NCI-H526 treated with DMSO at 0.1 percent for 48 hours (cell line): ENCODE data around the gene MMP24OS.

ENCODE experiments used
- DNase-seq: peaks from one replicate; lab custom pipeline; 2025; lab: John Stamatoyannopoulos, UW

Gene MMP24OS

DNA sequence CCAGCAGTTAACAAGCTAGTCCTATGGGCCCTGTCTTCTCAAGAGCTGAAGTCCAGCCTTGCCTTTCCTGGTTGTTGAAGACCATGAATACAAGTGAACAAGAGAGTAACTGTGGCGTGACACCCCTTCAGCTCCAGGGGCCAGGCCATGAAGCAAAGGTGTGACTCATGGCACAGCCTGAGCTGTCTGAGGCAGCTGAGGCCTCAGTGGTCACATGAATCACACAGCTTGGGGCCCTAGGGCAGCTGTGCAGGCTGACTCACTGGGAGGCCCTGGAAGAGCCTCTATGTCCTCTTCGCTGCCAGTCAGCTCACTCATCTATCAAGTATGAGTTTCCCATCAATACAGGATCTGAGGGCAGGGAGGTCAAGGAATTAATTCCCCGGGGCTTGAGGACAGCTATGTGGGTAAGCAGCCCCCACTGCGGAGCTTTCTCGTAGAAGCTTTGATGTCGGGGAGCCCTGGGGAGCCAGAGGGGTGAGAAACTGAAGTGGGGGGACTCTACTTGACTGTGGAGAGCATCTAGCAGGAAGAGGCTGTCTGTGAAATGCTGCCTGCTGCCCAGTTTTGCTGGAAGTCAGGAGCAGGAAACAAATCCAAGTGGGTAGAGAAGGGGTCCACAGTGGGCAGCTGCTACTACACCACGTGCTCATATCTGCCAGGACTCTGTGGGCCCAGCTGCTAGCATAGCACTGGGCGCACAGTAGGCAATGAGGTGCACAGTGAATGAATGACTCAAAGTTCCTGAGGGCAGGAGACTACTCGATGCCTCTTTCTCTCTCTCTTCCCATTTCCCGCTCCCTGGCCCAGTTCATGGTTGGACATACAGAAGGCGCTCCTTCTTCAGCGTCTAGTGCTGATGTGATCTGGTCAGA is 28.0 kb upstream of the MMP24OS start:
- no peak for DNase-seq

DNA sequence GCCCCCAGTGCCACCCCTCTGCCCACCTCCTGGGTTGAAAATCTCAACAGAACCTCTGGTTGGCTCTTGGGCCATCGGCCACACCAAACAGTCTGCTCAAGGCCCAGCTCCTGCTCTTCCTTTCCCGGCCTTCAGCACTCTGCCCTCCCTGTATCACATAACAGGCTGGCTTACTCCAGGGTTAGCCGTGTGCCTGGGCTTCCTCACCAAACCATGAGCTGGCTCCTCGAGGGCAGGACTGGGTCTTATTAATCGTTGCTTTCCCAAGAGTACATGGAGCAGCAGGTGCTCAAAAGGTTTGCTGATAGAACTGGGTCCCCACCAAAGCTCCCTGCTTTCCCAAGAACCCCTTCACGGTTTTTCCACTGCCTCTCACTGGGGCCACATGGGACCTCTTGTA is 27.0 kb upstream of the MMP24OS start:
- DNase-seq, result no peak

DNA sequence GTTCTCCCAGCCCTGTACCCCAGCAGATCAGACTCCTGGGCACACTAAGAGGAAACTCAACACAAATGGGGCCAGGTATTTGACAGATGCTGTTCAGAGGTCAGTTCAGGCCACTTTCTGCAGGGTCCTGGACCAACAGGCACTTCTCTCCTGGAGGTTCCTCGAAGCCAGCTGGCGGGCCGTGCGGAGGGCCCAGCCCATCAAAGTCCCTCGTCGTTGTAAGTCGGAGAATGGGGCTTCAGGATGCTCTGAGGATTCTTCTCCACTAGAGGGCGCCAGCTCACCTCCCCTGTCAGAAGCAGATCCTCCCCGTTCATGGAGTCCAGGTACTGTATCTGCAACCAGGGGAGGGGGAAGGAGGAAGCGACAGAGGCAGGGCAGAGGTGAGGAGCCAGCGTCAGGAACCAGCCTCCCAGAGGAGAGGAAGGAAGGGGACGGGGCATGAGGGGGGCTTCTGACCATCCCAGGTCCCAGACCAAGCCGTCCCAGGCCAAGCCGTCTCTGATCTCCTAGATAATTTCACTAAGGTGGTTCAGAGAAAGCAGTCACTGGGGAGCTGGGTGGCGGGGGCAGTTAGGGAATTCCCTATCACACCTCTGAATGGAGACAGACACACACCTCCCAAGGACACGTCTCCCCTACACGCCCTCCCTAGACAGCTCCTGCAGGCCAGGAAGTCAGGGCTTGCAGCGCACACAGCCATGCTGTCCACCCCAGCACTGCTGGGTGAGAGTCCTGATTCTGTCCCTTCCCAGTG is 26.0 kb upstream of the MMP24OS start:
- DNase-seq, result peak; percentile 81

DNA sequence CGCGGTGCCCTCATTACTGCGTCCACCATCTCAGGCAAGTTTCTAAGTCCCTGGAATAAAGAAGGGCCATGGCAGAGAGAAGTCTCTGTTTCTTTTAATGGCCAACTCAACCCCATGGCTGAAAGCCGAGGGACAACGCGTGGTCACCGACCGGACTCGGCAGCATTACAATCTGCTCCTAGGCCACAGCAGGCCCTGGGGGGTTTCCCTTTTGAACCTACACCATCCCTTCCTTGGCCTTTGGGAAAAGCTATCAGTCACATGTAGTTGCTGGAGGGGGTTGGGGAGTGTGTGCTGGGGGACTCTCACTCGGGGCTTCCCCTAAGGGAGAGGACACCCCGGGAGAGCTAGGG is 25.4 kb upstream of the MMP24OS start:
- DNase-seq, result no peak

DNA sequence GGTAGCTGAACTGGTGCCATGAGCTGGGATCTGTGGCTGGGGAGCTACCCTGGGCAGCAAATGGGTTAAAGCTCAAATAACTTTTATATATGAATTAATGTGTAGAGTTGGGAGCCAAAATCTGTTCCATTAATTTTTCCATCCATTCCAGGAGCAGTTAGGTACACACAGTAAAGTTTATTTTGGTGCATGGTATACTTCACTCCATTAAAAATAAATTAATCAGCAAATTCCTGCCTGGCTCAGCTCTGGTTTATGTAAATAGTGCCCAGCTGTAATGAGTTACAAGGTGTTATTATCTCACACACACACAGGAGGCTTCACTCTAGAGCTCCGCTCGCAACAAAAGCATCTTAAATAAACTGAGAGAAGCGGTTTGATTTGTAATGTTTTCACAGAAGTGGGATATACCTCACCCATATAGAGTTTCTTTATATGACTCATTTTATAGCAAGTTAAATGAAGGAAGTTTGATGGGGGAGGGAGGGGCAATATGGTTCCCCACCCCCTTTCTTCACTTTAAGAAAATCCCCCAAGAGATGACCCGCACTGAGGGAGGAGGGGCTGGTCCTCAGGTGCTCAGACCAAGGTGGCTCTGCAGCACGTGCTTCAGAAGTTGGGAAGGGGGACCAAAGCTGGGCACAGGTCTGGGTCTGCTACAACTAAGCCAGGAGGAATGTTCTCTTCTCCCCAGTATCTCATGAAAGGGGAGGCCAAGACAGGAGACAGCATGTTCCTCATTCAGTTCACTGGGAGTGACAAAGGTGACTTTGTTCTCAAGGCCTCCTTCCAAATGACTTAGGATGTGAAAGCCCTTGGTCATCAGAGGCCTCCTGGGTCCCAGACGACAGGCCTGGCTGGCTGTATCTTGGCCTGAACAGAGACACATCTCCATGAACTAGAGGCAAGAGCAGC is 24.8 kb upstream of the MMP24OS start:
- no peak for DNase-seq

DNA sequence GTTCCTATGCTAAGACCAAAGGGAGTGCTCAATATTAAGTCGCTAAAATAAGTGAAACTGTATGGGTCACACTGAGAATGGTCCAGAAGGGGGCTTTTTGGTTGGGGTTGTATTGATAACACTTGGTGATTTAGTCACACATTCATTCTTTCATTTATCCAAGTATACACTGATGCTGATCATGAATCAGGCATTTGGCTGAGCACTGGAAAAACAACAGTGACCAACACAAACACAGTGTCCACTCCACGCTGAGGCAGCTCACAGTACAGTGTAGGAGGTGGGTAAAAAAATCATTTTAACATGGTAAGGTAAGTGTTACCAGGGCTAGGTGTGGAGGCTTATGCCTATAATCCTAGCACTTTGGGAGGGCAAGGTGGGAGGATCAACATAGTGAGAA is 23.5 kb upstream of the MMP24OS start:
- DNase-seq, result no peak

DNA sequence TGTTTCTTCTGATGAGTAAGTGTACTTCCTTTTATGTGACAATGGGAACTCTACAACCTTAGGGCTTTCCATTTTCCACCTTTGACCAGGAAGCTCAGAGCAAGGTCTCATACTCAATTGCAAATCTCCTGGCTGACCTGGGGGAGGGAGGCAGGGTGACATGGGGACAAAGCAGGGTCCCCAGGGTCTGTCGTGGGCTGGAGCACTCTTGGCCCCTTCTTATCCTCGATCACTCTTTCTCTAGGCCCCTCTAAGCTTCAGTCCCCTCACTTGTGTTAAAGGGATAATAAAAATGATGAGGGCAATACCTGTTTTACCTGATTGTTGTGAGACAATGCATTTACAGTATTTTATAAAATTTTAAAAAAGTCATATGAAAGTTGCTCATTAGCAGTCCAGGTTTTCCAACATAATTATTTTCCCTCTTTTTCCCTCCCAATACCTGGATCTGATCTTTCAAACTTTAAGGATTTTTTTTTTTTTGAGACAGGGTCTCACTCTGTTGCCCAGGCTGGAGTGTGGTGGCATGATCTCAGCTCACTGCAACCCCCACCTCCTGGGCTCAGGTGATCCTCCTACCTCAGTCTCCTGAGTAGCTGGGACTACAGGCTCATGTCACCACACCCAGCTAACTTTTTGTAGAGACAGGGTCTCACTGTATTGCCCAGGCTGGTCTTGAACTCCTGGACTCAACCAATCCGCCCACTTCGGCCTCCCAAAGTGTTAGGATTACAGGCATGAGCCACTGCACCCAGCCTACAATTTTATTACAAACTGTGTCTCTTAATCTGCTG is 22.7 kb upstream of the MMP24OS start:
- no peak for DNase-seq

DNA sequence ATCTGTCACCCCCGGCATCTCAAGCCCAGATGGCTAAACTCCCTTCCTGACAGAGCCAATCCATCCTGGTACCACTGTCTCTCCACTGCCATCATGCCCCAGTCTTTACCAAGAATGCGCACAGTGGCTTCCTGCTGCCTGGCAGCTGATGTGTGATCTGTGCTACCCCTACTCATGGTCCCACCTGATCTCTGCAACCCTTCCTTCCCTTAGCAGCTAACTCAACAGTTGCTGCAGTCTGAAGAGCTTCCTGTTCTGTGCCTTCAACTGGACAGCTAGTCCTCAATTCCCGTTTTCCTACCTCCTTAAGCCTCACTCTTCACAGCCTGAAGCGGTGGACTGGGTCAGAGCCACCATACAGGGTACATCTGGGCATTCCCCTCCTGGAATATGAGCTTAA is 21.9 kb upstream of the MMP24OS start:
- no peak for DNase-seq

DNA sequence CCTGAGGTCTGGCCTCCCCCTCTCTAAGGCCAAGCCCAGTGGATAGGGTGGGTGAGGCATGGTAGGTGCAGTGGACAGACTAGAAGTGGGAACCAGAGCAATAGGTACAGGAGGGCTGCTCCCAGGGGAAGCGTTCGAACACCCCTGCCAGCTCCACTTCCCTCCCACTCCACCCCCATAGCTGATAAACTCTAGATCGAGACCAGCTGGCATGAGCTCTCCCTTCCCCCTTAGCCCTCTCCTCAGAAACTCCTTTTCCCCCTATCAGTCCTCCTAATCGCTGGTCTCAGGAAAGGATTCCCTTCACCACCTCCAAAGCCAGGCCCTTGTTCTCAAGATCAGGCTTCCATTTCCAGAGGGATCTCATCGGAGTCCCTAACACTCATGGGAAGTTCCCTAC is 20.3 kb upstream of the MMP24OS start:
- no peak for DNase-seq

DNA sequence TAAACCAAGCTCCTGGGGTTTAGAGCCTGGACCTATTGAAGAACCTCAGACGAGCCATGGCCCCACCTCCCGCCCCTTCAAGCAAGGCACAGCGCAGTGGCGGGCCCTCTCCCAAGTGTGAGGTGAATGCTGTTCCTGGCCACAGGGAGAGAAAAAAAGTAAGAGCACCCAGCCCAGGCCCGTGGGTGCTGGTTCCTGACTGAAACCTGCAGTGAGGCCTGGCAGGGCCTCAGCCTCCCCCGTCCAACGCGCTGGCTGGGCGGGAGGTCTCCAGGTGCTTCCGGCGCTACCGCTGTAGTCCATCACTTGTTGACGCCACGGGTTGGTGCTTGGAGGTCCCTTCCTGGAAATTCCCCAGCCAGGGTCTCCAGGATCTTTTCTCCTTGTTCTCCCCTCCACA is 19.8 kb upstream of the MMP24OS start:
- no peak for DNase-seq

DNA sequence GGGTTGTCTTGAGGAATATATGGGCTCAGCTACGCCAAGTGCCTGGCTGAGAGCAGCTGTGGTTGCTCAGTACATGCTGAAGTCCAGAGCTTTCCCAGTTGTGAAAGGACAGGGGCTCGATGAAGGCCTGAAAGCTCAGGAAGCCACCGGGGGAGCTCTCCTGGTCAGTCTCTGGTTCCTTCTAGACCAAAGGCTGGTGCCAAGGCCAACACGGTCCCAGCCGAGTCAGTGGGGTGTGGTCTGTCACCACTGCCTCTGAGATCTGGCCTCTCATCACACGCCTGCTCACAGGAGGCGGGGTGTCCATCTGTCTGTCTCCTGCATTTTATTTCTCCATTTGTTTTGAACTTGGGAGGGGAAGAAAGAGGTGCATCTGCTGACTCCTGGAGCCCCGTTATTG is 19.2 kb upstream of the MMP24OS start:
- no peak for DNase-seq

DNA sequence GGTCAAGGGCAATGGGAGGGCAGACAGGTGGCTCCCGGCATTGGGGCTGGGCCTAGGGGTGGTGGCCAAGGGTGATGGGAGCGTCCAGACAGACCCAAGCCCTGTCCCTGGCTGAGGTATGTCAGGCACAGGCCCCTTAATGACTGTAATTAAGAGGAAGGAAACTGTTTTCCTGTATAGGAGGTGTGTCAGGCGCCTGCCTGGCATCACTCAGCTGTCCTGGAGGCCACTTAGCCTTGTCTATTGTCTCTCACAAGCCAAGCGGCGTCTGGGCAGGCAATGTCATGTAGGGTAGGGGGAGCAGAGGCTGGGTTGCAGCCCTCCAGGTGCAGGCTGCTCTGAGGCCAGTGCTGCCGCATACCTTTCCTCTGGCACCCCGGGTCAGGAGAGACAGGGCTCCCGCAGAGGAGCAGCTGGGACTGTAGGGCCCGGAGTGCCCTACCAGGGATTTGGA is 18.2 kb upstream of the MMP24OS start:
- DNase-seq, result no peak

DNA sequence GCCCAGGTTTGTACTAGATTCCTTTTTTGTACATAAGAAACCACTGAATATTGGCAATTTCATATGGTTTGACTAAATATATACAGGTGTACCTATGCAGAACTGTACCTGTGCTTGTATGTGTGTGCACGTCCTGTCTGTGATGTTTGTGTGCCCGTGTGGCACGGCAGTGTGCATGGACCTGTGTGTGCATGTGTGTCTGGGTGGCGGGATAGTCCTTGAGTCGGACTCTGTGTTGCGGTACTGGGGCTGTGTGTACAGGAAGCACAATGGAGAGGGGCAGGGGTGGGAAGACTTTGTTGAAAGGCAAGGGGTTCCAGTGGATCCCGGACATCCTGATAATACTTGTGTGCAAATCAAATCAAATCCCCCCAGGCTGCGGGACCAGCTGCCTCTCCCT is 17.8 kb upstream of the MMP24OS start:
- DNase-seq, result no peak

DNA sequence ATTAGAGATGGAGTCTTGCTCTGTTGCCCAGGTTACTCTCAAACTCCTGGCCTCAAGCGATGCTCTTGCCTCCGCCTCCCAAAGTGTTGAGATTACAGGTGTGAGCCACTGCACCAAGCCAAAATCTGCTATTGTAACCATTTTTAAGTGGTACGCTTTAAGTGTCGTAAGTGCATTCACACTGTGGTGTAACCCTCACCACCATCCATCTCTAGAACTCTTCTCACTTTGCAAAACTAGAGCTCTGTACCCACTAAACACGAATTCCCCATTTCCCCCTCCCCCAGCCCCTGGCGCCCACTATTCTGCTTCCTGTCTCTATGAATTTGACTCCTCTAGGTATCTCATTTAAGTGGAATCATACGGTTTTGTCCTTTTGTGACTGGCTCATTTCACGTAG is 17.1 kb upstream of the MMP24OS start:
- no peak for DNase-seq

DNA sequence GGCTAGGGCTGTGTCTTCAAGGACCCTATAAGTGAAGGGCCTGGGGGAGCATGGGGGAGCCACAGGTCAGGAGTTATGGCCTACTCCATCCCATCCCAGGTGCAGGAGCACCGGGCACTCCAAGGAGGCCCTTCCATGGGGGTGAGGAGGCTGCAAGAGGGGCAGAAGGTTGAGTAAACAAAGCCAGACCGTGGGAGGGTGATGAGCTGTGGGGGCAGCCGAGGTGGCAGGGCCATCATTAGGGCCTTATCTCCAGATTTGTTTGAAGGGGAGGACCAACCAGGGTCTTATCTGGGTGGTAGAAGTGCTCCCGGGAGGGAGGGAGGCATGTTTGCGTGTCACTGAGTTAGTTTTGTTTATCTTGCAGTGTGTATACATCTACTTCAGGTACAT is 16.4 kb upstream of the MMP24OS start:
- DNase-seq, result no peak

DNA sequence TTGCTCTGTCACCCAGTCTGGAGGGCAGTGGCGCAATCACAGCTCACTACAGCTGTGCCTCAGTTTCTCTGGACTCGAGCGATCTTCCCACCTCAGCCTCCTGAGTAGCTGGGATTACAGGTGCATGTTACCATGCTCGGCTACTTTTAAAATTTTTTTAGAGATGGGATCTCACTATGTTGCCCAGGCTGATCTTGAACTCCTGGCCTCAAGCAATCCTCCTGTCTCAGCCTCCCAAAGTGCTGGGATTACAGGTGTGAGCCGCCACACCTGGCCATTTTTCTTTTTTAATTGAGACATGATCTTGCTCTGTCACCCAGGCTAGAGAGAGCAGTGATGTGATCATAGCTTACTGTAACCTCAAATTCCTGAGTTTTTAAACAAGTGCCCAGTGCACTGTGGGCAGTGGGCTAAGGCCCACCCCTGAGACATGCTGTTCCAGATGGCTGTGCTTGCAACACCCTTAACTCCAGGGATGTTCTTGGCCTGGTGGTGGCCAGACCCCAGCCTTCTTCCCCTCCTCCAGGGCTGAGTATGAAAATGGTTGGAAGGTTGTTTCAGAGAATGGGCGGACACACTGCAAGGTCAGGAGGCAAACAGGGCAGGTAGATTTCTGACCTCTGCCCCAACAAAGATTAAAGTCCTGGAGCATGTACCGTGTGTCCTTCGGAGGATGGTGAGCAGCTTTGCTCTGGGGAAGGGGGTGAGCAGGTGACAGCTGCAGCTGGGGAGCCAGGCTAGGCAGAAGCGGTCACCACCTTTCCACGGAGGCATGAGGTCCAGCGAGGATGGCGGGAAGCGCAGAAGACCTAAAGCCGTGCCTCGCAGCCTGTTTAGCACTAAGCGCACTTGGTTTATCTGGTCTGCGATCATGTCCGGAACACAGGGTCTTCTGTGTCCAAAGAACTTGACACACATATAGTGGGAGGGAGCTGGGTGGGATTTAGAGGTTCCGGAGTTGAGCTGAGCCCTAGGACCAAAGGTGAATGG is 15.7 kb upstream of the MMP24OS start:
- no peak for DNase-seq

DNA sequence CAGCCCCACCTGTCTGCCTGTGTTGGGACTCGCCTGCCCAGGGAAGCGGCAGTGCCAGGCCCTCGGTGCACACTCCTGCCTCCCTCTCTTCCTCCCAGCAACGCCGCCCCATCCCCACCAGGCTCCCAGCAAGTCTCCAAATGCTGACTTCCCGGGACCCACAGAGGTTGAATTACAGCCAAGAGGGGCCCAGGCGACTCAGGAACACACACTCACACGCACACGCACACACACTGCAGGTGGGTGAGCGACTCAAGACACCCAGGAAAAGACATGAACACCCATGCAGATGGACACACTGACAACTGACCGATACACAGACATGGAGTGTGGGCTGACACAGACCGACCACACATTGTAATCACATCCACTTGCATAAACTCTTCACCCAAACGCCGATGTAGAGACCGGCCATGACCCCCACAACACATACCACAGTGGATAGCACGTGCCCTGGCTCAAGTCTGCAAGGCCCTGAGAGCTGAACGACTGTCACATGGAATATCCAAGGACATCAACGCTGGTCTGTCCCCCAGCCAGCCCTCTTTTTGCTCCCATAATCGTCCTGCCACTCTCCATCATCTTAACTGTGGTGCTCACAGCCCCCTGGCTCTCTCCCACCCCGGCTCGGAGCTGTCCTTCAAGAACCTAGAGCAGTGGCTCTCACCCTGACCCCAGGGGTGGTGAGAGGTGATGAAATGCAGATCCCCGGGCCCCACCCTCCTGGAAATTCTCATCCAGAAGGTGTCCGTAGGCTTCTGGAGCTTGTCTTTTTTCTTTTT is 14.8 kb upstream of the MMP24OS start:
- DNase-seq, result no peak

DNA sequence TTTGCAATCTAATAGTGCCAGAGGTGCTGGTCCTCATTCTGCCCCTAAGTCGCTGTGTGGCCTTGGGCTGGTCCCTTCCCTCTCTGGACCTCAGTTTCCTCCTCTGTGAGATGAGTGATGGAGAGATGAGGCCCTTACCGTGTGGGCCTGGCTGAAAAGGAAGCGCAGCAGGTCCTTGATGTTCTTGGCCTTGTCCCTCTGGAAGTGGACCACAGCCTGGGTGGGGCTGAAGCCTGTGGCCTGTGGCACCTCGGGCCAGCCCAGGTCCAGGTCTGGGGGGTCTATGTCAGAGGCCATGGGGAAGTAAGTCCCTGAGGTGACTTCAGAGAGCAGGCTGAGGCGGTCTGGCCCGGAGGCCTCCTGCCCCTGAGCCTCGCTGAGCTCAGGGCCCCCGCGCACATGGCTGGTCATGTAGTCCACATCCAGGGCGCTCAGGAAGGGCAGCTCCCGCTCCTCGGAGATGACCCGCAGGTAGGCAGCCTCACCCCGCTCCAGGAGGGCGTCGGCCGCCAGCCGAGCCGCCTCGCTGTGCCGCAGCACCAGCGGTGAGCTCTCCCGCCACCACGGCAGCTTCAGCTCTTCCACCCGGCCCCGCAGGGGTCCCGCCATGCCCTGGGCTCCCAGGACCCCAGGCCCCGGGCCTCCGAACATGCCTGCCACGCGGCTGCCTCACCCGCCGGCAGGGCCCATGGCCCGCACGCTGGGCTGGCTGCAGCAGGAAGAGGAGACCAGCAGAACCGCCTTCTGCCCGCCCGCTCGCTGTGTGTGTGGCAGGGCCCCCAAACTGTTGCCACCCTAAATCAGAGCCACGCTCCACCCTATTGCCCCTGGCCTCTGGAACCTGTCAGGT is 14.0 kb upstream of the MMP24OS start, which contains the start of gene FAM83C:
FAM83C (minus strand) TSS at position 772 of the 850 bp plus-strand sequence; CDS start at position 651, 121 bp downstream.
- DNase-seq, result no peak
